ENCODE measurements around the gene TJP1.
"Not testable (repeated sequence)": the region's sequence is repeated elsewhere in the genome, so short reads cannot be mapped to it uniquely, and the experiment has no call there.

The TJP1 gene

DNA sequence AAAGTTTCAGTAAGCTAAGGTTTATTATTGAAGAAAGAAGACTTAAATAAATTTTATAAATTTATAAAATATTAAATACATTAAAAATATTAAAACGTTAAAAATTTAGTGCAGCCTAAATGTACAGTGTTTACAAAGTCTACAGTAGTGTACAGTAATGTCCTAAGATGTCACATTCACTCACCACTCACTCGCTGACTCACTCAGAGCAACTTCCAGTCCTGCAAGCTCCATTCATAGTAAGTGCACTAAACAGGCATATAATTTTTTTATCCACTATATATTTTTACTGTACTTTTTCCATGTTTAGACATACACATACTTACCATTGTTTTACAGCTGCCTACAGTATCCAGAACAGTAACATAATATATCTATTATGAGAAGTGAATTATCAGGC, 51.5 kb downstream of the TJP1 start:
- H3K27ac ChIP-seq: no peak overlapping the region
- TF ChIP-seq, protein P1, sequence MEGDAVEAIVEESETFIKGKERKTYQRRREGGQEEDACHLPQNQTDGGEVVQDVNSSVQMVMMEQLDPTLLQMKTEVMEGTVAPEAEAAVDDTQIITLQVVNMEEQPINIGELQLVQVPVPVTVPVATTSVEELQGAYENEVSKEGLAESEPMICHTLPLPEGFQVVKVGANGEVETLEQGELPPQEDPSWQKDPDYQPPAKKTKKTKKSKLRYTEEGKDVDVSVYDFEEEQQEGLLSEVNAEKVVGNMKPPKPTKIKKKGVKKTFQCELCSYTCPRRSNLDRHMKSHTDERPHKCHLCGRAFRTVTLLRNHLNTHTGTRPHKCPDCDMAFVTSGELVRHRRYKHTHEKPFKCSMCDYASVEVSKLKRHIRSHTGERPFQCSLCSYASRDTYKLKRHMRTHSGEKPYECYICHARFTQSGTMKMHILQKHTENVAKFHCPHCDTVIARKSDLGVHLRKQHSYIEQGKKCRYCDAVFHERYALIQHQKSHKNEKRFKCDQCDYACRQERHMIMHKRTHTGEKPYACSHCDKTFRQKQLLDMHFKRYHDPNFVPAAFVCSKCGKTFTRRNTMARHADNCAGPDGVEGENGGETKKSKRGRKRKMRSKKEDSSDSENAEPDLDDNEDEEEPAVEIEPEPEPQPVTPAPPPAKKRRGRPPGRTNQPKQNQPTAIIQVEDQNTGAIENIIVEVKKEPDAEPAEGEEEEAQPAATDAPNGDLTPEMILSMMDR (IDR thresholded peaks at IDR 0.05): no peak
- no peak for TF ChIP-seq ZFX (IDR thresholded peaks at IDR 0.05; ENCODE audit: borderline replicate concordance)

- TF ChIP-seq, protein P1 (IDR thresholded peaks at IDR 0.05): no peak
- no peak for TF ChIP-seq ZFX (IDR thresholded peaks at IDR 0.05; ENCODE audit: borderline replicate concordance)
- H3K27ac ChIP-seq: no peak overlapping the region
Observed at GRCh38 chr15:29765898-29766527, 56.3 kb downstream of the TJP1 start.

DNA sequence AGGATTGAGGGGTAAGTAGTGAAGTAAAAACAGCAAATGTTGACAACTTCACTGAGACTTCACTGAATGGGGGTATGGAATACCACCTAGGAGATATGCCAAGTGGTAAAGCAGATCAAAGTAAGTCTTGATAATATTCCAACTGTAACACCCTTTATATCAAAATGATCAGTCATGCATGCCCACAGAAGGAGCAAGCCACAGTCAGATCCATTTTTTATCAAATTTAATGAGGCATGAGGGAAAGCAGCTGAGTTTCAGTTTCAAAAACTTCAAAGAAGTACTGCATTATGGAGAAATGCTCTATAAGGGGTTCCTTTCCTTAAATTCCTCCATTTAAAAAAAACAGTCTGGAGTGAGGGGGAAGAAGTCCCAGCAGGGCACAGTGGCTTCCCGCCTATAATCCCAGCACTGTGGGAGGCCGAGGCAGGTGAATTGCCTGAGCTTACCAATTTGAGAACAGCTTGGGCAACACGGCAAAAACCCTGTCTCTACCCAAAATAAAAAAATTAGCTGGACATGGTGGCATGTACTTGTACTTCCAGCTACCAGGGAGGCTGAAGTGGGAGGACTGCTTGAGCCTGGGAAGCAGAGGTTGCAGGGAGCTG, 56.9 kb downstream of the TJP1 start:
- no peak for TF ChIP-seq ZFX (IDR thresholded peaks at IDR 0.05; ENCODE audit: borderline replicate concordance)
- TF ChIP-seq, protein P1 (IDR thresholded peaks at IDR 0.05): no peak
- H3K27ac ChIP-seq: no peak overlapping the region

DNA sequence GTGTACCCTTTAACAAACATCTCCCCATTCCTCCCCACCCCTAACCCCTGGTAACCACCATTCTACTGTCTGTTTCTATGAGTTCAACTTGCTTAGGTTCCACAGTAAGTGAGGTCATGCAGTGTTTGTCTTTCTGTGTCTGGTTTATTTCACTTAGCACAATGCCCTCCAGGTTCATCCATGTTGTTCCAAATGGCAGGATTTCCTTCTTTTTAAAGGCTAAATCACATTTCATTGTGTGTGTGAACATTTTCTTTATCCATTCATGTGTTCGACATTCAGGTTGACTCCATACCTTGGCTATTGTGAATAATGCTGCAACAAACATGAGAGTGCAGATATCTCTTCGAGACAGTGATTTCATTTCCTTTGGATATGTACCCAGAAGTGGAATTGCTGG, 62.7 kb downstream of the TJP1 start:
- no peak for TF ChIP-seq ZFX (IDR thresholded peaks at IDR 0.05; ENCODE audit: borderline replicate concordance)
- TF ChIP-seq, protein P1 (IDR thresholded peaks at IDR 0.05): no peak
- no peak overlapping the region for H3K27ac ChIP-seq

GRCh38 chr15:29756358-29757267, 65.7 kb downstream of the TJP1 start:
- TF ChIP-seq ZFX (IDR thresholded peaks at IDR 0.05; ENCODE audit: borderline replicate concordance): no peak
- TF ChIP-seq, protein P1 (IDR thresholded peaks at IDR 0.05): no peak
- no peak overlapping the region for H3K27ac ChIP-seq

DNA sequence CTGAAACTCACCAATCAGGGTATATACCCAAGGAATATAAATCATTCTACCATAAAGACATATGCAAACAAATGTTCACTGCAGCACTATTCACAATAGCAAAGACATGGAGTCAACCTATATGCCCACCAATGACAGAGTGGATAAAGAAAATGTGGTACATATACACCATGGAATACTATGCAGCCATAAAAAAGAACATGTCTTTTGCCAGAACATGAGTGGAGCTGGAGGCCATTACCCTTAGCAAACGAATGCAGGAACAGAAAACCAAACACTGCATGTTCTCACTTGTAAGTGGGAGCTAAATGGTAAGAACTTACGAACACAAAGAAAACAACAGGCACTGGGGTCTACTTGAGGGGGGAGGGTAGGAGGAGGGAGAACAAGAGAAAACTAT, 68.3 kb downstream of the TJP1 start:
- H3K27ac ChIP-seq: not testable (repeated sequence)

- H3K27ac ChIP-seq: no peak overlapping the region
- TF ChIP-seq, protein P1 (IDR thresholded peaks at IDR 0.05): no peak
- TF ChIP-seq ZFX (IDR thresholded peaks at IDR 0.05; ENCODE audit: borderline replicate concordance): no peak
Observed at GRCh38 chr15:29753506-29753905, 68.8 kb downstream of the TJP1 start.

Measured in 22Rv1 (cell line).